ENCODE results near the gene B4GALT3. TPM values are rescaled to one million over a fixed set of nuclear protein-coding genes. Genes with fewer than 3 reads are reported as not detected.
A peak's percentile ranks its signal among the peaks of the same experiment; 100 is the strongest.

Gene B4GALT3
- total and polyA plus RNA-seq, 2 donors (not counting 3 experiments of a cell fraction or from before 2014, with no cell fraction given) = 39.5 to 60.4 TPM

DNA sequence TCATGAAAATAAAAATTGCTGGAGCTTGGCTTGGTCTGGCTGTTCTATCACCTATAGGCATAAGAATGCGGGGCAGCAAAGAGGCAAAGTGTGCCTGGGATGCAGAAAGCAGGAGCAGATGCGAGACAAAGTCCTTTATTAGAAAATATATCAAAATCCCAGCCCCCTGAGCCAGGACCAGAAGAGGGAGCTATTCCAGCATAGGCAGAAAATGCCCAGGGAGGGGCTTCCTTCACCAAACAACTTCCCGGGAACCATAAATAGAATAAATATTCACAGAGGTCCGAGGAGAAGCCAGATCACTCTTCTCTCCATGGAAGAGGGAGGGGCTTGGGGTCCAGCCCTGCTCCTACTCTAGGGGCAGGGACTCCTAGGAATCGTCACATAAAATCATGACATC, 6.1 kb downstream of the B4GALT3 start:
- Histone ChIP-seq H2AFZ (ENCODE audit: low read depth, low read length) (no peak overlapping the region), H3K4me1 (ENCODE audit: control insufficient read depth, extremely low read depth, insufficient read depth, low read length) (peaks cover 12% of the 10 kb centered on the region), H3K4me3 (replicated peaks in 1 of 3; ENCODE audit: insufficient read depth in 1 of 3, low read depth in 1 of 3, low read length in 3 of 3) (no peak overlapping the region), H3K79me2 (ENCODE audit: control insufficient read depth, insufficient read depth, low read length) (peaks cover 2% of the 10 kb centered on the region), H3K36me3 (ENCODE audit: control insufficient read depth in 2 of 2, extremely low read depth in 1 of 2, insufficient read depth in 2 of 2, low read length in 2 of 2) (peaks cover 11 to 24% of the 10 kb centered on the region in 2 experiments), H3K4me2 (ENCODE audit: insufficient read depth, low read length) (no peak overlapping the region), H3K9ac (replicated peaks; ENCODE audit: extremely low read depth, insufficient read depth, low read length) (no peak overlapping the region), H3K27me3 (ENCODE audit: control insufficient read depth in 2 of 2, insufficient read depth in 2 of 2, low read length in 2 of 2) (no peaks in the 10 kb centered on the region), H3K9me3 (replicated peaks; ENCODE audit: control insufficient read depth, insufficient read depth, low read length) (no peaks in the 10 kb centered on the region), H4K20me1 (replicated peaks; ENCODE audit: control insufficient read depth, extremely low read depth, insufficient read depth, low read length) (no peaks in the 10 kb centered on the region), H3K9me1 (replicated peaks; ENCODE audit: control insufficient read depth, extremely low read depth, insufficient read depth, low read length) (no peaks in the 10 kb centered on the region), H3K27ac (ENCODE audit: insufficient read depth, low read depth, low read length) (no peak overlapping the region)
- dilution Hi-C loops (cut with MboI; ENCODE audit: extremely low pct_ligation_motif_present, low sequenced_read_pairs) (no loop called here), intact Hi-C loops (cut with micrococcal nuclease) (no loop called here)
- no TSS peak for BruUV-seq (replicated peaks)
- no peak for FAIRE-seq
- TF ChIP-seq JUN (IDR thresholded peaks at IDR 0.05; ENCODE audit: borderline replicate concordance, insufficient read depth, insufficient read length, low read depth) = no peak
- TF ChIP-seq, protein P1, sequence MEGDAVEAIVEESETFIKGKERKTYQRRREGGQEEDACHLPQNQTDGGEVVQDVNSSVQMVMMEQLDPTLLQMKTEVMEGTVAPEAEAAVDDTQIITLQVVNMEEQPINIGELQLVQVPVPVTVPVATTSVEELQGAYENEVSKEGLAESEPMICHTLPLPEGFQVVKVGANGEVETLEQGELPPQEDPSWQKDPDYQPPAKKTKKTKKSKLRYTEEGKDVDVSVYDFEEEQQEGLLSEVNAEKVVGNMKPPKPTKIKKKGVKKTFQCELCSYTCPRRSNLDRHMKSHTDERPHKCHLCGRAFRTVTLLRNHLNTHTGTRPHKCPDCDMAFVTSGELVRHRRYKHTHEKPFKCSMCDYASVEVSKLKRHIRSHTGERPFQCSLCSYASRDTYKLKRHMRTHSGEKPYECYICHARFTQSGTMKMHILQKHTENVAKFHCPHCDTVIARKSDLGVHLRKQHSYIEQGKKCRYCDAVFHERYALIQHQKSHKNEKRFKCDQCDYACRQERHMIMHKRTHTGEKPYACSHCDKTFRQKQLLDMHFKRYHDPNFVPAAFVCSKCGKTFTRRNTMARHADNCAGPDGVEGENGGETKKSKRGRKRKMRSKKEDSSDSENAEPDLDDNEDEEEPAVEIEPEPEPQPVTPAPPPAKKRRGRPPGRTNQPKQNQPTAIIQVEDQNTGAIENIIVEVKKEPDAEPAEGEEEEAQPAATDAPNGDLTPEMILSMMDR (IDR thresholded peaks at IDR 0.05; ENCODE audit: extremely low read depth in 1 of 2, insufficient read depth in 1 of 2, low read depth in 1 of 2, low read length in 2 of 2) = peak in 1 of 2 donors; percentile 20
- DNase-seq (ENCODE audit: low read depth, low spot score) = no peak
- CTCF ChIA-PET = interaction anchor here (0.7 to 2.3 kb wide), 6 partner anchors 9 to 211 kb away, joined by 3 to 8 read pairs (median 4); partner anchors contain the start of gene NDUFS2
- POLR2A ChIA-PET = no interaction called here

DNA sequence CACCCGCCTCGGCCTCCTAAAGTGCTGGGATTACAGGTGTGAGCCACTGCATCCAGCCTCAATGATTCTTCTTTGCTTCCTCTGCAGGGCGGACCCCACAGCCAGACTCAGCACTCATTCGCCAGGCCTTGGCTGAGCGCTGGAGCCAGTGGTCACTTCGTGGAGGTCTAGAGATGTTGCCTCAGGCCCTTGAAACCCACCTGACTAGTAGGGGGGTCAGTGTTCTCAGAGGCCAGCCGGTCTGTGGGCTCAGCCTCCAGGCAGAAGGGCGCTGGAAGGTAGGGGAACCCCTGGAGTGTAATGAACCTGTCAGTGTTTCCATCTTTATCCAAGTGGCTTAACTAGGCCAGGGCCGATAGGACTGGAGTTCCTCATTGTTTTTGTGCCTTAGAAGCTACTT, 8.4 kb downstream of the B4GALT3 start:
- POLR2A ChIA-PET = no interaction called here

More for the DNA sequence above, 8.4 kb downstream of the B4GALT3 start:
- Histone ChIP-seq H3K27ac (ENCODE audit: insufficient read depth, low read depth, low read length) (no peak overlapping the region), H3K36me3 (ENCODE audit: control insufficient read depth in 2 of 2, extremely low read depth in 1 of 2, insufficient read depth in 2 of 2, low read length in 2 of 2) (peaks cover 11 to 26% of the 10 kb centered on the region in 2 experiments), H3K9me3 (replicated peaks; ENCODE audit: control insufficient read depth, insufficient read depth, low read length) (no peaks in the 10 kb centered on the region), H4K20me1 (replicated peaks; ENCODE audit: control insufficient read depth, extremely low read depth, insufficient read depth, low read length) (no peaks in the 10 kb centered on the region), H3K4me2 (ENCODE audit: insufficient read depth, low read length) (no peak overlapping the region), H3K79me2 (ENCODE audit: control insufficient read depth, insufficient read depth, low read length) (no peaks in the 10 kb centered on the region), H2AFZ (ENCODE audit: low read depth, low read length) (no peak overlapping the region), H3K27me3 (ENCODE audit: control insufficient read depth in 2 of 2, insufficient read depth in 2 of 2, low read length in 2 of 2) (no peaks in the 10 kb centered on the region), H3K9me1 (replicated peaks; ENCODE audit: control insufficient read depth, extremely low read depth, insufficient read depth, low read length) (no peaks in the 10 kb centered on the region), H3K9ac (replicated peaks; ENCODE audit: extremely low read depth, insufficient read depth, low read length) (no peak overlapping the region), H3K4me1 (ENCODE audit: control insufficient read depth, extremely low read depth, insufficient read depth, low read length) (peaks cover 16% of the 10 kb centered on the region), H3K4me3 (replicated peaks in 1 of 3; ENCODE audit: insufficient read depth in 1 of 3, low read depth in 1 of 3, low read length in 3 of 3) (no peak overlapping the region)
- FAIRE-seq = no peak
- TF ChIP-seq, protein P1 (IDR thresholded peaks at IDR 0.05; ENCODE audit: extremely low read depth in 1 of 2, insufficient read depth in 1 of 2, low read depth in 1 of 2, low read length in 2 of 2) = no peak
- TF ChIP-seq MYC (IDR thresholded peaks at IDR 0.05; ENCODE audit: low read depth, low read length) = no peak
- no peak for TF ChIP-seq GATA2 (IDR thresholded peaks at IDR 0.05; ENCODE audit: insufficient read depth, insufficient read length, low read depth, low read length)
- TF ChIP-seq, protein P2, sequence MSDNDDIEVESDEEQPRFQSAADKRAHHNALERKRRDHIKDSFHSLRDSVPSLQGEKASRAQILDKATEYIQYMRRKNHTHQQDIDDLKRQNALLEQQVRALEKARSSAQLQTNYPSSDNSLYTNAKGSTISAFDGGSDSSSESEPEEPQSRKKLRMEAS (IDR thresholded peaks at IDR 0.05; ENCODE audit: insufficient read depth, insufficient read length) = no peak
- TF ChIP-seq FOS (IDR thresholded peaks at IDR 0.05; ENCODE audit: borderline replicate concordance, insufficient read depth, low read length) = no peak
- no peak for TF ChIP-seq JUN (IDR thresholded peaks at IDR 0.05; ENCODE audit: borderline replicate concordance, insufficient read depth, insufficient read length, low read depth)
- TF ChIP-seq POLR2A (IDR thresholded peaks at IDR 0.05; ENCODE audit: low read depth, low read length) = no peak
- TF ChIP-seq POLR2AphosphoS5 (IDR thresholded peaks at IDR 0.05; ENCODE audit: insufficient read depth, low read depth, low read length) = no peak
- TF ChIP-seq EZH2 (IDR thresholded peaks at IDR 0.05; ENCODE audit: borderline replicate concordance, low read depth, low read length, severe bottlenecking) = no peak
- BruUV-seq (replicated peaks) = no TSS peak
- no peak for DNase-seq (ENCODE audit: low read depth, low spot score)
- dilution Hi-C loops (cut with MboI; ENCODE audit: extremely low pct_ligation_motif_present, low sequenced_read_pairs) (no loop called here), intact Hi-C loops (cut with micrococcal nuclease) (no loop called here)
- CTCF ChIA-PET = no interaction called here
